K562 (cell line): ENCODE measurements around the gene MAP3K13. TPM values are rescaled to one million over a fixed set of nuclear protein-coding genes. Genes with fewer than 3 reads are reported as not detected.

ENCODE experiments used
- ARNT ChIP-seq, 2 experiments: fragments of 450-650 bp; IDR thresholded peaks; 2 replicates each; pipeline ENCODE4 v1.6.1; 2016; ENCODE audit warnings: mild to moderate bottlenecking in 1 of 2
- CAMTA2 ChIP-seq: fragments of 250-450 bp; sonication (Bioruptor Pico); conservative IDR thresholded peaks from 2 replicates; pipeline ENCODE4 v1.5.1; 2022
- CBX5 ChIP-seq: IDR thresholded peaks from 2 replicates; pipeline ENCODE4 v1.6.1; 2014; ENCODE audit warnings: low read depth, borderline replicate concordance
- CHD1 ChIP-seq: fragments of 200-600 bp; sonication (generic); IDR thresholded peaks from one replicate; pipeline ENCODE4 v1.6.1; 2012; ENCODE audit warnings: mild to moderate bottlenecking, moderate library complexity, low read length, inconsistent platforms
- DMBX1 ChIP-seq: fragments of 250-450 bp; sonication (Bioruptor Pico); IDR thresholded peaks from 2 replicates; pipeline ENCODE4 v1.8.0; 2022; ENCODE audit warnings: inconsistent platforms, mild to moderate bottlenecking, moderate library complexity, borderline replicate concordance
- FOXM1 ChIP-seq, 2 experiments: fragments of 450-650 bp in 1 of 2; sonication (generic) in 1 of 2; formaldehyde crosslinking in 1 of 2; IDR thresholded peaks; 2 replicates each; pipeline versions ENCODE4 v1.6.1 to v1.9.0; 2017 to 2022; ENCODE audit warnings: low read depth in 2 of 2, mild to moderate bottlenecking in 2 of 2, missing genetic modification reagents in 1 of 2, moderate library complexity in 1 of 2
- KLF1 ChIP-seq: fragments of 450-650 bp; IDR thresholded peaks from 2 replicates; pipeline ENCODE4 v1.6.1; 2016; ENCODE audit warnings: missing genetic modification characterization, missing compliant biosample characterization
- NCOA6 ChIP-seq: fragments of 450-650 bp; IDR thresholded peaks from 2 replicates; pipeline ENCODE4 v1.6.1; 2017; ENCODE audit warnings: mild to moderate bottlenecking
- PCBP1 ChIP-seq: fragments of 200-400 bp; formaldehyde crosslinking; IDR thresholded peaks from 2 replicates; pipeline ENCODE4 v1.6.1; 2018; ENCODE audit warnings: mild to moderate bottlenecking, low read depth, low read length; ENCODE audit not compliant: poor library complexity, severe bottlenecking
- RAD51 ChIP-seq: fragments of 450-650 bp; IDR thresholded peaks from 2 replicates; pipeline ENCODE4 v1.7.1; 2016; ENCODE audit warnings: low read depth, mild to moderate bottlenecking, borderline replicate concordance
- SIN3B ChIP-seq: fragments of 450-650 bp; IDR thresholded peaks from 2 replicates; pipeline ENCODE4 v1.6.1; 2017; ENCODE audit warnings: low read depth, mild to moderate bottlenecking, moderate library complexity
- SOX6 ChIP-seq: fragments of 450-650 bp; IDR thresholded peaks from 2 replicates; pipeline ENCODE4 v1.6.1; 2014; ENCODE audit warnings: mild to moderate bottlenecking
- ZKSCAN1 ChIP-seq: fragments of 150-350 bp; IDR thresholded peaks from 2 replicates; pipeline ENCODE4 v1.6.1; 2016; ENCODE audit warnings: low read depth, low read length
- ZNF830 ChIP-seq: fragments of 250-450 bp; sonication (Bioruptor Pico); IDR thresholded peaks from 2 replicates; pipeline ENCODE4 v1.5.0; 2021; ENCODE audit warnings: mild to moderate bottlenecking
- polyA plus RNA-seq, 8 experiments: library from polyadenylated mRNA; depleted of rRNA in 4 of 8; stranded (reverse) in 5 of 8; unstranded in 3 of 8; fragments of >200 nt; fragmentation: Nextera tagmentation in 2 of 8; fragmentation: Illumina TruSeq in 1 of 8; extraction: Ambion mirVana in 2 of 8; extraction: Trizol in 1 of 8; gene quantifications; 2 replicates each; pipeline versions ENCODE4 v1.2.1 to v1.2.3, GENCODE V29; 2011 to 2014; ENCODE audit warnings: inconsistent platforms in 1 of 8, missing spikeins in 1 of 8
- total RNA-seq, 7 experiments: library from RNA; depleted of rRNA in 6 of 7; stranded (reverse); fragments of >200 nt in 6 of 7; fragmentation: Illumina TruSeq in 2 of 7; extraction: Trizol in 2 of 7; gene quantifications; 2 replicates each; pipeline versions ENCODE4 v1.2.1 to v1.2.3, GENCODE V29; 2011 to 2021; ENCODE audit warnings: low replicate concordance in 1 of 7
- TF ChIP-seq, protein P1 (sequence below): sonication (generic); formaldehyde crosslinking; IDR thresholded peaks from 2 replicates; pipeline ENCODE4 v1.8.1; 2023; ENCODE audit warnings: missing genetic modification reagents, mild to moderate bottlenecking, borderline replicate concordance
- TF ChIP-seq, protein P2 (sequence below), 2 experiments: fragments of 450-650 bp; IDR thresholded peaks; 2 replicates each; pipeline ENCODE4 v1.6.1; 2016
- TF ChIP-seq, protein P3 (sequence below): fragments of 450-650 bp; conservative IDR thresholded peaks from 2 replicates; pipeline ENCODE4 v1.6.1; 2016; ENCODE audit warnings: missing genetic modification characterization, low read depth, mild to moderate bottlenecking, missing compliant biosample characterization, moderate library complexity
- TF ChIP-seq, protein P4 (sequence below): conservative IDR thresholded peaks from 2 replicates; pipeline ENCODE4 v1.6.1; 2011; ENCODE audit warnings: low read depth, mild to moderate bottlenecking, low read length; ENCODE audit not compliant: control insufficient read depth

The MAP3K13 gene
- total and polyA plus RNA-seq, 9 of the 15 experiments (the other 6 are each of a cell fraction or from before 2014, with no cell fraction given): 0.04 to 0.32 (median 0.15) TPM; not detected in 2

DNA sequence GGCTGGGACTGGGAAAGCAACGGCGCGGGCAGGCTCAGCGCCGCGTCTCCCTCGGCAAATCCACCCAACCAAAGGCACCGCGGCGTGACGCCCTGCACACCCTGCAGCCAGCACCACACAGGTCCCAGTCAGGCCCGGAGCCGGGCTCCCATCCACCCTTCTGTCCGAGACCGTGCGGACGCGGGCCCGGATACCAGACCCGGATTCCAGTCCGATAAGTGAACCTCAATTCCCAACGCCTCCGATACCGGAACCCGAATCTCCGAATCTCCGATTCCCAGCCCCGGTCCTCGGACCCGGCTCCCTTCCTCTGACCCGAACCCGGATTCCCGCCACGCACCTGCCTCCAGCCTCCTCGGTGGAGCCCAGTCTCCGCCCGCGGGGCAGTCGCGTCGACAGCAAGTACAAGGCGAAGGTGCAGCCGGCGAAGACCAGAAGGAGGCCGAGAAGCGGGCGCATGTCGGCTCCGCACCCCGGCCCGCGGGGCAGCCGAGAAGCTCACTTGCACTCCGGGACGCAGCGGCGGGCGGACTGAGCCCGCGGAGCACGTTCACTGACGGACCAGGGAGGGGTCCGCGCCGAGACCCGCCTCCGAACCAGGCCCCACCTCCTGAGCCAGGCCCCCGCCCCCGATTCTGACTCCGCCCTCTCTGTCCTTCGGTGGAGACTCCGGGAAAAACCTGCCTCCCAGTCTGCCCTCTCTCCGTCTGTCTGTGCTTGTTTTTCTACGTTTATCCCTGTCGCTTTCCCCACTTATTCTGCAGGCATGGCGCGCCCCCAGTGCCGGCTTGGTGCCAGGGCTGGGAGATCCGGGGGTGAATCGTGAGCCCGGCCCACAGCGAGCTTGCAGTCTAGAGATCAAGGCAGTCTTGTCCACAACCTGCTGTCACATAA is 135.8 kb downstream of the MAP3K13 start, which contains the start of gene TMEM41A (continued):
- no peak for TF ChIP-seq ARNT (IDR thresholded peaks at IDR 0.05)
- TF ChIP-seq ZNF830 (CRISPR knock-in tag): no peak
- peak; percentile 71 for TF ChIP-seq PCBP1
- TF ChIP-seq, protein P1, sequence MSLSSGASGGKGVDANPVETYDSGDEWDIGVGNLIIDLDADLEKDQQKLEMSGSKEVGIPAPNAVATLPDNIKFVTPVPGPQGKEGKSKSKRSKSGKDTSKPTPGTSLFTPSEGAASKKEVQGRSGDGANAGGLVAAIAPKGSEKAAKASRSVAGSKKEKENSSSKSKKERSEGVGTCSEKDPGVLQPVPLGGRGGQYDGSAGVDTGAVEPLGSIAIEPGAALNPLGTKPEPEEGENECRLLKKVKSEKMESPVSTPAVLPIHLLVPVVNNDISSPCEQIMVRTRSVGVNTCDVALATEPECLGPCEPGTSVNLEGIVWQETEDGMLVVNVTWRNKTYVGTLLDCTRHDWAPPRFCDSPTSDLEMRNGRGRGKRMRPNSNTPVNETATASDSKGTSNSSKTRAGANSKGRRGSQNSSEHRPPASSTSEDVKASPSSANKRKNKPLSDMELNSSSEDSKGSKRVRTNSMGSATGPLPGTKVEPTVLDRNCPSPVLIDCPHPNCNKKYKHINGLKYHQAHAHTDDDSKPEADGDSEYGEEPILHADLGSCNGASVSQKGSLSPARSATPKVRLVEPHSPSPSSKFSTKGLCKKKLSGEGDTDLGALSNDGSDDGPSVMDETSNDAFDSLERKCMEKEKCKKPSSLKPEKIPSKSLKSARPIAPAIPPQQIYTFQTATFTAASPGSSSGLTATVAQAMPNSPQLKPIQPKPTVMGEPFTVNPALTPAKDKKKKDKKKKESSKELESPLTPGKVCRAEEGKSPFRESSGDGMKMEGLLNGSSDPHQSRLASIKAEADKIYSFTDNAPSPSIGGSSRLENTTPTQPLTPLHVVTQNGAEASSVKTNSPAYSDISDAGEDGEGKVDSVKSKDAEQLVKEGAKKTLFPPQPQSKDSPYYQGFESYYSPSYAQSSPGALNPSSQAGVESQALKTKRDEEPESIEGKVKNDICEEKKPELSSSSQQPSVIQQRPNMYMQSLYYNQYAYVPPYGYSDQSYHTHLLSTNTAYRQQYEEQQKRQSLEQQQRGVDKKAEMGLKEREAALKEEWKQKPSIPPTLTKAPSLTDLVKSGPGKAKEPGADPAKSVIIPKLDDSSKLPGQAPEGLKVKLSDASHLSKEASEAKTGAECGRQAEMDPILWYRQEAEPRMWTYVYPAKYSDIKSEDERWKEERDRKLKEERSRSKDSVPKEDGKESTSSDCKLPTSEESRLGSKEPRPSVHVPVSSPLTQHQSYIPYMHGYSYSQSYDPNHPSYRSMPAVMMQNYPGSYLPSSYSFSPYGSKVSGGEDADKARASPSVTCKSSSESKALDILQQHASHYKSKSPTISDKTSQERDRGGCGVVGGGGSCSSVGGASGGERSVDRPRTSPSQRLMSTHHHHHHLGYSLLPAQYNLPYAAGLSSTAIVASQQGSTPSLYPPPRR (CRISPR knock-in tag): 0 out of 2 replicates have a peak, but pooled peaks have one; percentile 69
- TF ChIP-seq SOX6: peak; percentile 59; the same call in 1 of the 2 replicates
- TF ChIP-seq CHD1: peak; percentile 55
- TF ChIP-seq SIN3B: peak; percentile 99
- TF ChIP-seq NCOA6: no peak
- peak; percentile 70; the same call in 1 of the 2 replicates for TF ChIP-seq ZKSCAN1
- no peak for TF ChIP-seq RAD51
- TF ChIP-seq, protein P2, sequence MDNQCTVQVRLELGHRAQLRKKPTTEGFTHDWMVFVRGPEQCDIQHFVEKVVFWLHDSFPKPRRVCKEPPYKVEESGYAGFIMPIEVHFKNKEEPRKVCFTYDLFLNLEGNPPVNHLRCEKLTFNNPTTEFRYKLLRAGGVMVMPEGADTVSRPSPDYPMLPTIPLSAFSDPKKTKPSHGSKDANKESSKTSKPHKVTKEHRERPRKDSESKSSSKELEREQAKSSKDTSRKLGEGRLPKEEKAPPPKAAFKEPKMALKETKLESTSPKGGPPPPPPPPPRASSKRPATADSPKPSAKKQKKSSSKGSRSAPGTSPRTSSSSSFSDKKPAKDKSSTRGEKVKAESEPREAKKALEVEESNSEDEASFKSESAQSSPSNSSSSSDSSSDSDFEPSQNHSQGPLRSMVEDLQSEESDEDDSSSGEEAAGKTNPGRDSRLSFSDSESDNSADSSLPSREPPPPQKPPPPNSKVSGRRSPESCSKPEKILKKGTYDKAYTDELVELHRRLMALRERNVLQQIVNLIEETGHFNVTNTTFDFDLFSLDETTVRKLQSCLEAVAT (IDR thresholded peaks at IDR 0.05): no peak
- TF ChIP-seq CAMTA2 (CRISPR knock-in tag): no peak
- TF ChIP-seq CBX5: peak; percentile 61; the same call in 1 of the 2 replicates
- TF ChIP-seq KLF1 (tag): peak; percentile 61; the same call in 1 of the 2 replicates
- TF ChIP-seq, protein P3, sequence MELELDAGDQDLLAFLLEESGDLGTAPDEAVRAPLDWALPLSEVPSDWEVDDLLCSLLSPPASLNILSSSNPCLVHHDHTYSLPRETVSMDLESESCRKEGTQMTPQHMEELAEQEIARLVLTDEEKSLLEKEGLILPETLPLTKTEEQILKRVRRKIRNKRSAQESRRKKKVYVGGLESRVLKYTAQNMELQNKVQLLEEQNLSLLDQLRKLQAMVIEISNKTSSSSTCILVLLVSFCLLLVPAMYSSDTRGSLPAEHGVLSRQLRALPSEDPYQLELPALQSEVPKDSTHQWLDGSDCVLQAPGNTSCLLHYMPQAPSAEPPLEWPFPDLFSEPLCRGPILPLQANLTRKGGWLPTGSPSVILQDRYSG (tag): no peak
- 0 out of 2 replicates have a peak, but pooled peaks have one; percentile 66 for TF ChIP-seq DMBX1
- TF ChIP-seq FOXM1 (IDR thresholded peaks at IDR 0.05; ENCODE audit: low read depth): 0 out of 2 replicates have a peak, but pooled peaks have one; percentile 28
- TF ChIP-seq FOXM1 (CRISPR knock-in tag; IDR thresholded peaks at IDR 0.05; ENCODE audit: low read depth): peak; percentile 97
- TF ChIP-seq, protein P4, sequence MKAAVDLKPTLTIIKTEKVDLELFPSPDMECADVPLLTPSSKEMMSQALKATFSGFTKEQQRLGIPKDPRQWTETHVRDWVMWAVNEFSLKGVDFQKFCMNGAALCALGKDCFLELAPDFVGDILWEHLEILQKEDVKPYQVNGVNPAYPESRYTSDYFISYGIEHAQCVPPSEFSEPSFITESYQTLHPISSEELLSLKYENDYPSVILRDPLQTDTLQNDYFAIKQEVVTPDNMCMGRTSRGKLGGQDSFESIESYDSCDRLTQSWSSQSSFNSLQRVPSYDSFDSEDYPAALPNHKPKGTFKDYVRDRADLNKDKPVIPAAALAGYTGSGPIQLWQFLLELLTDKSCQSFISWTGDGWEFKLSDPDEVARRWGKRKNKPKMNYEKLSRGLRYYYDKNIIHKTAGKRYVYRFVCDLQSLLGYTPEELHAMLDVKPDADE: peak; percentile 92
